SKM-1 treated with dmso at 0.1 percent for 144 hours (cell line): ENCODE measurements around the gene TACC2.
"Not testable (repeated sequence)": the region's sequence is repeated elsewhere in the genome, so short reads cannot be mapped to it uniquely, and the experiment has no call there.

Experiments used
- DNase-seq: peaks from one replicate; lab custom pipeline; 2025; ENCODE audit not compliant: unreplicated experiment; lab: John Stamatoyannopoulos, UW

Gene TACC2

DNA sequence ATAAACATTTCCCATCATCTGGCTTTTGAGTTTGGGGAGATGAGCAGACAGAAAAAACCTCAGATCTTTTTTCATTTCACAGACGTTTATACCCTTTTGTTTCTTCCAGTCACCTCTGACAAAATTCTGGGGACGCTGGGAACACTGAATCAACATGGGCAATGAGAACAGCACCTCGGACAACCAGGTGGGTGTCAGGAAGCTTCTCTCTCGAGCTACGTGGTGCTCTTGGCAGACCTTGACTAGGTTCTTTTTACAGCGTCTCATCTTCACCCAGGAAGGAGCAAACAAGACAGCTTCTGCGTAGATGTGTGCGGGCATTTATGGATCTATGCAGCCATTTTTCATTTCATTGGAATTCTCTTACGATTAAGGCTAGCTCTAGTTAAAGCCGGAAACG lies 32.9 kb downstream of the TACC2 start:
- DNase-seq, result no peak

DNA sequence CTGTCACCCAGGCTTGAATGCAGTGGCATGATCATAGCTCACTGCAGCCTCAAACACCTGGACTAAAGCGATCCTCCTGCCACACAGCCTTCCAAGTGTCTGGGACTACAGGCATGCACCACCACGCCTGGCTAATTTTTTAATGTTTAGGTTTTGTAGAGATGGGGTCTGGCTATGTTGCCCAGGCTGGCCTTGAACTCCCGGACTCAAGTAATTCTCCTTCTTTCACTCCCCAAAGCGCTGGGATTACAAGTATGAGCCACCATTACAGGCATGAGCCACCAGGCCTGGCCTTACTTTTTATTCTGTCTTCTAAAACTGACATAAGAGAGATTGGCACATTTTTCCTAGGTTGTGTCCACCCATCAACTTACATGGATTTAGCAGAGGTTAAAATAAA lies 33.3 kb downstream of the TACC2 start:
- DNase-seq, result no peak

DNA sequence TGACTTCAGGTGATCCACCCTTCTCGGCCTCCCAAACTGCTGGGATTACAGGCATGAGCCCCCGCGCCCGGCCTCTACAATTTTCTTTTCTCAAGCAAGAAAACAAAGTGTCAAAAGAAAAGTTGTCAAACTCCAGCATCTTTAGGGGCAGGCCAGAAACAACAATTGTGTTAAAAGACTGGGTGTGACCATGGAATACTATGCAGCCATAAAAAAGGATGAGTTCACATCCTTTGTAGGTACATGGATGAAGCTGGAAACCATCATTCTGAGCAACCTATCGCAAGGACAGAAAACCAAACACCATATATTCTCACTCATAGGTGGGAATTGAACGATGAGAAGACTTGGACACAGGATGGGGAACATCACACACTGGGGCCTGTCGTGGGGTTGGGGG lies 34.3 kb downstream of the TACC2 start:
- DNase-seq, result not testable (repeated sequence)

GRCh38 chr10:122029499-122030199 lies 40.7 kb downstream of the TACC2 start:
- DNase-seq, result no peak

- DNase-seq, result no peak
Observed at GRCh38 chr10:122030200-122030552, 41.2 kb downstream of the TACC2 start.

DNA sequence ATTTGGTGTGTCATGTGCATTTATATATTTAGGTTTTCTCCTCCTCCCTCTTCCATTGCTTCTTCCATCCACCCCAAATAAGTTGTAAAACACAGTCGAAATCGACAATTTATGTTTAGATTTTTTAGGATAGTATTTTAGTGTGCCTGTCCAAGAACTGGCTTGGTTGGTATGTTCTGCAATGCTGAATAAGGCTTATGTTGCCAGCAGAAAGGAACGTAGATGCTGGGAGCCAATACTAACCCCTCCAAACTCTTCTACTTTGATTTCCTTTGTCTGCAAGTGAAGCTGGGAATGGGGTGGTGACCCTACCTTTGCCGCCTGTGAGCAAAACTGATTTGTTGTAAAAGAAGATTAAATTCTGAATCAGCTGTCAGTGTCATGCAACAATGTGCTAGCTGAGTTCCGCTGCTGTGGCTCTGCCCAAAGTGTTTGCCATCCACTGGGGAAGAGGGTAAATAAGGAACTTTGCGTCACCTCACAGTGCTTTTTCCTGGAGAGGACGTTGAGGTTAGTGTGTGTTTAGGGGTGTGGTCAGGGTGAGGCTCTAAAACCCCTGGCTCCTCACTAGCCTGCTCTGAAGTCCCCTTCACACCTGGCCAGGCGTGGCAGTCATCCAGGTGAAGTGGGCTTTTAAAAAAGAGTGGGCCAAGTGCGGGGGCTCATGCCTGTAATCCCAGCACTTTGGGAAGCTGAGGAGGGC lies 44.4 kb downstream of the TACC2 start:
- no peak for DNase-seq

- no peak for DNase-seq
Observed at GRCh38 chr10:122034149-122034756, 45.3 kb downstream of the TACC2 start.

DNA sequence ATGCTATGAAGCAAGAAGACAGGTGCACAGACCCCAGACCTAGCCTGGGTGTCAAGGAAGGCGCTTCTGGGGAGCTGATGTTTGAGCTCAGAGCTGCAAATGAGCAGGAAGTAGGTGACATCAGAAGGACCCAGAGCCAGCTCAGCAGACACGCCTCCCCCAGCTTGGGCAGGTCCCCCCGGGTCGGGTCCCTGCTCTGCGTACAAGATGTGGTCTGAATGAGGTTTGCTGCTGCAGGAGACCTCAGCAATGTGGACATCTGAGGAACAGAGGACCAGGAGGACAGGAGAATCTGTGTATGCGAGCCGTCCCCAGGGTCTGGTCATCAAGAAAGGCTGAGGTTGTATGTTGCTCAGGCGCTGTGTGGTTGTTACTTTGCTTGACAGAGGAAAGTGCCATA lies 51.8 kb downstream of the TACC2 start:
- DNase-seq, result no peak

GRCh38 chr10:122042836-122043235 lies 53.9 kb downstream of the TACC2 start:
- DNase-seq, result no peak

DNA sequence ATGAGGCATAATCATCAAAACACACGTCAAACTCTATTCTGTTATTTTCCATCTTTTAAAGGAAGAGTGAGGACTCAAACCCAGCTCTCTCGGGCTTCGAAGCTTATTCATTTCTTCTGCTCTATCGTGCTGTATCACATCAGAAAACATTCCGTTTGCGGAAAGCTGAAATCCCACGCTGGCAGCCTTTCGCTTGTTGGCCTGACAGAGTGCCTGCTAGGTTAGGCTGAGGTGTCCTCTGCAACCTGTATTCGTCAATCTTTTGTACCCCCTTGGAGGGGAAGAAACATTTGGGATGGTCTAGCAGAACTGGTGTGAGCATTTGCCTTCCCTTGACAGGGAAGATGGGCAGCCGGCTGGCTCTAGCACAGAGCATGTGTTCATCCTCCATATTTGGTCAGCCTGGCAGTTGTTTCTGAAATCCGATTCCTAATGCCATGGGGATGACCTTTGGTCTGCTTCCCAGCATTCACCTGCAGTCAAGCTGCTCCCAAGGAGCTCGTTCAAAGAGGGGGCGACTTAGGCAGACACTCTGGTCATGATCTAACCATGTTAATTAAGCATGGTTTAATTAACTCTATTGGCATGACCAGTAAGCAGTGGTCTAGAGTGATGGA lies 55.2 kb downstream of the TACC2 start:
- DNase-seq, result no peak

DNA sequence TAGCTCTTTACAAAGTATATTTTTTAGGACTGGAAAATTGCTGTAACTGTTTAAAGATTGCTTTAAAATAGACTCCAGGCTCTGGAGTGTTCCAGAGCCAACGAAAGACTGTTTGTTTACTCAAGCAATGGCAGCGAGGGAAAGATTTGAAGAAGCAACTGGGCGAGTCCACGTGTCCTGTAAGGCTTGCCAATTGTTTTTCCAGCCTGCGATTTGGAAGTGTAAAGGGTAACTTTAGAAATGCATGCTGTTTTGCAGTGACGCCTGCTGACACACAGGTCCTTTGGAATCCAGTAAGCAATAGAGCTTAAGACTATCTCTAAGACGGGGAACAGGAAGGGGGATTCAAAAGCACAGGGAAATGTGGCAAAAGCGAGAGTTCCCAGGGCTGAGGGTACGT lies 55.8 kb downstream of the TACC2 start:
- no peak for DNase-seq

- no peak for DNase-seq
Observed at GRCh38 chr10:122045212-122045611, 56.2 kb downstream of the TACC2 start.

- DNase-seq, result no peak
Observed at GRCh38 chr10:122047560-122047959, 58.6 kb downstream of the TACC2 start.

DNA sequence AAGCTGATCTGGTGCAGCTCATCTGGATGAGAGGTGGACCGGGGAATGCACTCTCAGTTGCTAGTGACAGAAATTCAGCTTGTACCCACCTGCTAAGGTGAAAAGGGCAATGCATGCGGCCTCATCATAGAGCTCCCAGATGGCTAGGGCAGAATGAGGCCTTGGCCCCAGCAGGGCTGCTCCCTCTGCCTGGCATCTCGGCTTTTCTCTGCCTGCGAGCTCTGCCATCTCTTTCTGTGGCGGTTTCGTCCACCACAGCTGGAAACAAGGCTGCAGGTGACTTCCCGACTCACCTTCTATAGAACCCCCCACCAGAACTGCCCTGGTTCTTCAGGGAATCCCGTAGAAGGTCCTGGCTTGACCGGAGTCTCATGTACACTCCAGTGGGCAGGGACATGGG lies 60.1 kb downstream of the TACC2 start:
- no peak for DNase-seq

DNA sequence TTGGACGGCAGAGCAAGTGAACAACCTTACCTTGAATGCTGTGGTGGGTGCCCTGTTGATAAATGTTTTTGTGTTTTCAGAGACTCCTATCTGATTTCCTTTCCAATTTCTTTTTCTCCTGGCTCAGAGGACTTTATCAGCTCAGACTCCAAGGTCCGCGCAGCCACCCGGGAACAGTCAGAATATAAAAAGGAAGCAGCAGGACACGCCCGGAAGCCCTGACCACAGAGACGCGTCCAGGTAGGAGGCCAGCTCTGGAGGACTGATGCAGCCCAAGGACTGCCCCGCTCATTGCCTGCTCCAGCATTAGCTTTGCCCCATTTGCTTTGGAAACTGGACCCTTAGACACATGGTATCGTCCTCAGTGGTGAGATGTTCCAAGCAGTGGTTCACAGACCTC lies 61.3 kb downstream of the TACC2 start:
- no peak for DNase-seq

- no peak for DNase-seq
Observed at GRCh38 chr10:122050811-122051210, 61.8 kb downstream of the TACC2 start.

- no peak for DNase-seq
Observed at GRCh38 chr10:122051609-122052385, 62.8 kb downstream of the TACC2 start.

DNA sequence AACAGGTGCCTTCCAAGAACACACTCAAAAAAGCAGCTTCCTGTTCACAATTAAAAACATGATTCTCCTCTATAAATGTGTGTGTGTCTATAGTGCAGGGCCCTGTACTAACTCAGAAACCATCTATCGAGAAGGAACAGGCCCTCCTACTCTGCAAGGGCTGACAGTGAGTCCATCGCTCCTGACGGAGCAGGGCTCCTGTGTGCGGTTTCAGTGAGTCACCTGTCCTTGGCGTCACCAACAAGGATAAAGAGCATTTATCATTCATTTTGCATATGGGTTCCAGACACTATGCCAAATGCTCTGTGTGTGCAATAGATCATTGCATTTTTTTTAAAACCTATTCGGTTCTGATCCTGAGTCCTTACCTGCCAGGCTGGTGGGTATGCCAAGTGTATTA lies 63.7 kb downstream of the TACC2 start:
- DNase-seq, result no peak

GRCh38 chr10:122053314-122053713 lies 64.4 kb downstream of the TACC2 start:
- DNase-seq, result no peak

GRCh38 chr10:122054048-122055025 lies 65.4 kb downstream of the TACC2 start:
- no peak for DNase-seq
